Transverse colon (tissue), 4 donors: ENCODE data around the gene RNF152. TPM values are rescaled to one million over a fixed set of nuclear protein-coding genes. Genes with fewer than 3 reads are reported as not detected.

Experiments
- DNase-seq: peaks from one replicate; pipeline ENCODE4 v3.0.0-alpha.2; 2019
- H3K27ac ChIP-seq, 4 donors: fragments of 200-600 bp; sonication (generic); 2 replicates each; pipeline ENCODE4 v1.5.1; 2016 to 2018; ENCODE audit warnings: inconsistent platforms in 4 of 4
- H3K27me3 ChIP-seq: fragments of 200-600 bp; sonication (generic); 2 replicates; pipeline ENCODE4 v1.5.1; 2017; ENCODE audit warnings: inconsistent platforms
- H3K36me3 ChIP-seq, 4 donors: fragments of 200-600 bp; sonication (generic); 2 replicates each; pipeline ENCODE4 v1.5.1; 2017 to 2019; ENCODE audit warnings: inconsistent platforms in 4 of 4
- H3K4me1 ChIP-seq, 4 donors: fragments of 200-600 bp; sonication (generic); 2 replicates each; pipeline ENCODE4 v1.5.1; 2017 to 2020; ENCODE audit warnings: inconsistent platforms in 4 of 4
- H3K4me3 ChIP-seq, 4 donors: fragments of 200-600 bp; sonication (generic); 1 replicate in 1 of 4; 2 replicates in 3 of 4; pipeline versions ENCODE4 v1.5.1 to v1.6.1; 2017 to 2019; ENCODE audit warnings: inconsistent platforms in 4 of 4
- H3K9me3 ChIP-seq, 2 donors: fragments of 200-600 bp; sonication (generic); 2 replicates each; pipeline ENCODE4 v1.5.1; 2017 to 2019; ENCODE audit warnings: inconsistent platforms in 2 of 2
- EP300 ChIP-seq: sonication (generic); formaldehyde crosslinking; IDR thresholded peaks from one replicate; pipeline ENCODE4 v1.6.1; 2017; ENCODE audit warnings: antibody characterized with exemption, low read depth
- POLR2A ChIP-seq: fragments of 450-650 bp; IDR thresholded peaks from one replicate; pipeline ENCODE4 v1.6.1; 2016; ENCODE audit warnings: antibody characterized with exemption, mild to moderate bottlenecking, moderate library complexity
- POLR2AphosphoS5 ChIP-seq, 3 donors: sonication (generic); formaldehyde crosslinking; IDR thresholded peaks; one replicate each; pipeline ENCODE4 v1.6.1; 2016; ENCODE audit warnings: antibody characterized with exemption in 3 of 3
- WGBS, 2 donors: methylation state at CpG; one replicate each; pipeline ENCODE4 v1.1.5; 2018; ENCODE audit warnings: low coverage in 1 of 2; 5-methylcytosine and 5-hydroxymethylcytosine counted together
- in situ Hi-C, 4 donors: fragments of 200-750 bp; cut with MboI; loops; one replicate each; pipeline versions ENCODE4 v1.15.0 to v1.15.1; 2017; ENCODE audit warnings: low sequenced_read_pairs in 3 of 4, low pct_ligation_motif_present in 1 of 4, low pct_unique_long_range_greater_than_20kb in 1 of 4
- intact Hi-C: fragments of 100-400 bp; cut with DNase I; formaldehyde crosslinking; loops from one replicate; pipeline ENCODE4 v1.15.1; 2023; ENCODE audit warnings: low total_unique reads
- total RNA-seq, 4 donors: library from RNA; depleted of rRNA; stranded (reverse); fragments of >200 nt; gene quantifications; one replicate each; pipeline ENCODE4 v1.1.0, GENCODE V29; 2016
- TF ChIP-seq, protein P1 (sequence below), 5 experiments: fragments of 200-600 bp in 3 of 5; fragments of 450-650 bp in 2 of 5; sonication (generic) in 3 of 5; IDR thresholded peaks; 1 replicate in 2 of 5; 2 replicates in 3 of 5; pipeline ENCODE4 v1.5.1; 2016 to 2017; ENCODE audit warnings: antibody characterized with exemption in 5 of 5, inconsistent platforms in 3 of 5, mild to moderate bottlenecking in 2 of 5, moderate library complexity in 1 of 5

The RNF152 gene
- total RNA-seq, 4 donors from 2014 or later, result 29.7 to 340 (median 159) TPM

DNA sequence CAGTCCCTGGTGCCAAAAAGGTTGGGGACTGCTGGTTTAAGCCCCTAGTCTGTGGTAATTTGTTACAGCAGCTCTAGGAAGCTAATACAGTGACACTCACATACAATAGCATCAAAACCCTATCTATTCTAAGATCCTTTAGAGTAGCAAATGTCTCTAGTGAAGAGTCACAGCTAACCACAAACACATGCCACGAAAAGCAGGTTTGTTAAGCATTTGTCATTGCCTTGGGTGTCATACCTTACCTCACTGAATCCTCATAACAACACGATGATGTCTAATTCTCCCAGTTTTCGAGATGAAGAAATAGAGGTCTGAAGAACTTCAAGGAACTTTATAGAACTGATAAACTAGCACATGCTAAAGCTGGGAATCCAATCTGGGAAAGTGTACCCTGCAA is 29.6 kb upstream of the RNF152 start:
- DNase-seq, result no peak
- no peak overlapping the region for H3K27ac ChIP-seq
- in situ Hi-C loops, result loop anchor here in 2 of 4 donors (25.0 kb wide), 2 partner anchors 215 to 335 kb away; no protein-coding TSS in a partner anchor
- H3K9me3 ChIP-seq, result no peaks in the 10 kb centered on the region
- intact Hi-C loops, result no loop called here
- H3K4me1 ChIP-seq, result peaks cover 0 to under 1% (median 0%) of the 10 kb centered on the region in 4 donors
- no peaks in the 10 kb centered on the region for H3K27me3 ChIP-seq
- H3K36me3 ChIP-seq, result no peaks in the 10 kb centered on the region
- H3K4me3 ChIP-seq, result no peak overlapping the region
- TF ChIP-seq EP300 (no peak), POLR2A (no peak), POLR2AphosphoS5 (IDR thresholded peaks at IDR 0.05) (no peak)
- TF ChIP-seq, protein P1, sequence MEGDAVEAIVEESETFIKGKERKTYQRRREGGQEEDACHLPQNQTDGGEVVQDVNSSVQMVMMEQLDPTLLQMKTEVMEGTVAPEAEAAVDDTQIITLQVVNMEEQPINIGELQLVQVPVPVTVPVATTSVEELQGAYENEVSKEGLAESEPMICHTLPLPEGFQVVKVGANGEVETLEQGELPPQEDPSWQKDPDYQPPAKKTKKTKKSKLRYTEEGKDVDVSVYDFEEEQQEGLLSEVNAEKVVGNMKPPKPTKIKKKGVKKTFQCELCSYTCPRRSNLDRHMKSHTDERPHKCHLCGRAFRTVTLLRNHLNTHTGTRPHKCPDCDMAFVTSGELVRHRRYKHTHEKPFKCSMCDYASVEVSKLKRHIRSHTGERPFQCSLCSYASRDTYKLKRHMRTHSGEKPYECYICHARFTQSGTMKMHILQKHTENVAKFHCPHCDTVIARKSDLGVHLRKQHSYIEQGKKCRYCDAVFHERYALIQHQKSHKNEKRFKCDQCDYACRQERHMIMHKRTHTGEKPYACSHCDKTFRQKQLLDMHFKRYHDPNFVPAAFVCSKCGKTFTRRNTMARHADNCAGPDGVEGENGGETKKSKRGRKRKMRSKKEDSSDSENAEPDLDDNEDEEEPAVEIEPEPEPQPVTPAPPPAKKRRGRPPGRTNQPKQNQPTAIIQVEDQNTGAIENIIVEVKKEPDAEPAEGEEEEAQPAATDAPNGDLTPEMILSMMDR (IDR thresholded peaks at IDR 0.05), result no peak
- 83 to 85% methylated on average over 3 of the region's 3 CpGs for WGBS, 2 donors

DNA sequence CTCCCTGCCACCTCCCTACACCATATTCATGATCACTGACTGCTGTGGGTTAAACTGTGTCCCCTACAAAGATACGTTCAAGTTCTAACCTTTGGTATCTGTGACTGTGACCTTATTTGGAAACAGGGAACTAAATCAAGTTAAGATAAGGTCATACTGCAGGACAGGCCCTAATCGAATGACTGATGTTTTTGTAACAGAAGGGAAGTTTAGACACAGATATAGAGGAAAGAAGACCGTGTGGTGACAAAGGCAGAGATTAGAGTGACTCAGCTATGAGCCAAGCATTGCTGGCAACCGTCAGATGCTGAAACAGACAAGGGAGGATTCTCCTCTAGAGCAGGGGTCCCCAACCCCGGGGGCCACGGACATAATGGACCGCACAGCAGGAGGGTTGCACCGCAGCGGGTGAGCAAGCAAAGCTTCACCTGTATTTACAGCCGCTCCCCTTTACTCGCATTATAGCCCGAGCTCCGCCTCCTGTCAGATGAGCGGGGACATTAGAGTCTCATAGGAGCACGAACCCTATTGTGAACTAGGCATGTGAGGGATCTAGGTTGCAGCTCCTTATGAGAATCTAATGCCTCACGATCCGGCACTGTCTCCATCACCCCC is 28.9 kb upstream of the RNF152 start:
- H3K9me3 ChIP-seq, result no peaks in the 10 kb centered on the region
- intact Hi-C loops (no loop called here), in situ Hi-C loops (loop anchor here in 2 of 4 donors (25.0 kb wide), 2 partner anchors 216 to 334 kb away; no protein-coding TSS in a partner anchor)
- no peak overlapping the region for H3K27ac ChIP-seq
- WGBS, 2 donors, result 60 to 81% methylated on average over 6 to 17 of the region's 17 CpGs
- DNase-seq, result no peak
- H3K4me1 ChIP-seq, result peaks cover 0 to 8% (median 0%) of the 10 kb centered on the region in 4 donors
- TF ChIP-seq POLR2A (no peak), EP300 (no peak)
- H3K4me3 ChIP-seq, result no peak overlapping the region
- H3K27me3 ChIP-seq, result no peaks in the 10 kb centered on the region
- no peaks in the 10 kb centered on the region for H3K36me3 ChIP-seq

DNA sequence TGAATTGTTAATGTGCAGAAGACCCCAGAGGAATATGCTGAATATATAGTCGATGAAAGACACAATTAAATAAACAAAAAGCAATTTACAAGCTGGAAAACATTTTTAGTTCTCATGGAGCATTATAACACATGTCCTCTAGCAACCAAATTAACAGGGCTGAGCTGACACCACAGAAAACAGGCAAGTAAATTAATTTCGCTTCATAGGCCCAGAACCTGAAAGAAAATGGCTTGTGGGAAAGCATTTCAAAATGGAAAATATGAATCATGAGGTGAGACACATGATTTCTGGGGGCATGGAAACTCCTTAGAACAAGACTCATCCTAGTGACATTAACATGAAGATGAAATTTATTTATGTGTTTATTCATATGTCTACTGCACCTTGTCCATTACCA is 25.0 kb upstream of the RNF152 start:
- TF ChIP-seq POLR2A (no peak), EP300 (no peak), POLR2AphosphoS5 (IDR thresholded peaks at IDR 0.05) (no peak)
- TF ChIP-seq, protein P1 (IDR thresholded peaks at IDR 0.05), result no peak
- in situ Hi-C loops (loop anchor here in 2 of 4 donors (25.0 kb wide), 2 partner anchors 219 to 331 kb away; no protein-coding TSS in a partner anchor), intact Hi-C loops (no loop called here)
- H3K36me3 ChIP-seq, result no peaks in the 10 kb centered on the region
- no peak overlapping the region for H3K27ac ChIP-seq
- H3K4me3 ChIP-seq, result no peak overlapping the region
- 53 to 62% methylated on average over 2 of the region's 2 CpGs for WGBS, 2 donors
- no peaks in the 10 kb centered on the region for H3K9me3 ChIP-seq
- DNase-seq, result no peak
- no peaks in the 10 kb centered on the region for H3K27me3 ChIP-seq
- peaks cover 0 to 13% (median 0%) of the 10 kb centered on the region in 4 donors for H3K4me1 ChIP-seq

DNA sequence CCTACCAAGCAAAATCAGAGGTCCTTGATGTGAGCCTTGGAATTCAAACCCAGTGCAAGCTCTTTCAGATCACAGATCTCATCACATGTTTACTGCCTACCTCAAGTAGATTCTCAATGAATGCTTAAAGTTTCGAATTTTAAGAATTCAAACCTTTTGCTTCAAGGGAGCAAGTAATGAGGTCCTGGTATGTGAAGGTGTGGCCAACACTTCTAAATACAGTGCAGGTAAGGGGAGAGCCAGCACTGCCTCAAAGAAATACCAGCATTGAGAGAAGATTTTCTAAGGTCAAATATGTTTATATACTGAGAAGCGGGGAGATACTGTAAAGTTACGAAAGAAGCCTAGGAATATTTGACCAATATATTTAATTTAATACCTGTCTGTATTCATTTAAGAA is 19.7 kb upstream of the RNF152 start:
- peaks cover 0 to 13% (median 0%) of the 10 kb centered on the region in 4 donors for H3K4me1 ChIP-seq
- no peak for DNase-seq
- intact Hi-C loops, result no loop called here
- H3K27ac ChIP-seq, result no peak overlapping the region
- H3K36me3 ChIP-seq, result no peaks in the 10 kb centered on the region
- 85 to 93% methylated on average over 3 of the region's 3 CpGs for WGBS, 2 donors
- in situ Hi-C loops, result loop anchor here in 2 of 4 donors (25.0 kb wide), 2 partner anchors 225 to 325 kb away; no protein-coding TSS in a partner anchor
- H3K9me3 ChIP-seq, result no peaks in the 10 kb centered on the region
- TF ChIP-seq POLR2A, result no peak
- TF ChIP-seq EP300, result no peak
- TF ChIP-seq POLR2AphosphoS5 (IDR thresholded peaks at IDR 0.05), result no peak
- TF ChIP-seq, protein P1 (IDR thresholded peaks at IDR 0.05), result no peak
- H3K4me3 ChIP-seq, result no peak overlapping the region
- no peaks in the 10 kb centered on the region for H3K27me3 ChIP-seq

DNA sequence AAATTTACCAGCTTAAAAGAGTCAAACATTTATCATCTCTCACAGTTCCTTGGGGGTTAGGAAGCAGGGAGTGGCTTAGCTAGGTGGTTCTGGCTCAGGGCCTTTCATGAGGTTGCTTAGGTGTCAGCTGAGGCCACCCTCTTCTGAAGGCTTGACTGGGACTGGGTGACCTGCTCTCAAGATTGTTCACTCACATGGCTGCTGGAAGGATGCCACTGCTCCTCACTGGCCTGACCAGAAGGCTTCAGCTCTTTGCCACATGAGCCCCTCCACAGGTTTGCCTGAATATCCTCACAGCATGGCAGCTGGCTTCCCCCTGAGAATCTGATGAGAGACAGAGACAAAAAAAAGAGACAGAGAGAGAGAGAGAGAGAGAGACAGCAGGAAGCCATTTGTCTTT is 17.3 kb upstream of the RNF152 start:
- intact Hi-C loops, result no loop called here
- in situ Hi-C loops, result loop anchor here in 2 of 4 donors (25.0 kb wide), 2 partner anchors 227 to 323 kb away; no protein-coding TSS in a partner anchor
- no peak for DNase-seq
- Histone ChIP-seq H3K9me3 (no peaks in the 10 kb centered on the region), H3K4me3 (no peak overlapping the region), H3K36me3 (no peaks in the 10 kb centered on the region), H3K4me1 (no peaks in the 10 kb centered on the region), H3K27me3 (no peaks in the 10 kb centered on the region), H3K27ac (no peak overlapping the region)
- TF ChIP-seq, protein P1 (IDR thresholded peaks at IDR 0.05), result no peak
- TF ChIP-seq EP300 (no peak), POLR2A (no peak), POLR2AphosphoS5 (IDR thresholded peaks at IDR 0.05) (no peak)
